D341Med (cell line): ENCODE data around the gene FCMR.

Experiments
- DNase-seq: peaks from one replicate; pipeline ENCODE4 v3.0.0; 2012; ENCODE audit warnings: low spot score

FCMR gene

DNA sequence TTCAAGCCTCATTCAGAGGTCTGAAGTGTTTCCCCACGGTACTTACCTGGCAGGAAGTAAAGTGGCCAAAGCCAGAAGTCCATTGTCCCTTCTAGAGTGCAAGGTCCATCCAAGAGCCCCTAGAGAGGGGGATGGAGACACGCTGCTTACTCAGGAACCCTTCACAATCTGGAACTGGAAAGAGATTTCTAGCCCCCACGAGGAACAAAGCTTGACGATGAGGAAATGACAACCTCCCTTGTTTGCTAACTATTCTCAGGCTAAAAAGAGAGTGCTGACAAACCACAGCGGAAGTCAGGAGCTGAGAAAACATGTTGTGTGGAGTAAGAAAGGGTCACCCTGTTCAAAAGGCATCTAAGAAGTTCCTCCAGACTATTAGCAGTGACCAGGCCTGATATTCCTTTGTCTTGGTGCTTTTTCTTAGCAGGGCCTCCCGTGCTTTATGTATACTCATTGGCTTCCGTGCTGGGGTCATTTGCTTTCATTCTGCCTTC lies at the start of gene FCMR:
Gene FCMR, minus strand, starts transcription at position 170 of the 494 bp plus-strand sequence. Its CDS starts 87 bp downstream, at position 83.
- no peak for DNase-seq

- DNase-seq = no peak
Measured at GRCh38 chr1:206971029-206971655, 49.4 kb upstream of the FCMR start.

- no peak for DNase-seq
Measured at GRCh38 chr1:206970446-206970845, 48.7 kb upstream of the FCMR start, which contains the start of gene FCAMR. TSS of gene FCAMR (minus strand) at chr1:206970460. CDS start at chr1:206970125, 335 bp downstream.

- DNase-seq = no peak
Measured at GRCh38 chr1:206969090-206969489, 47.3 kb upstream of the FCMR start.

DNA sequence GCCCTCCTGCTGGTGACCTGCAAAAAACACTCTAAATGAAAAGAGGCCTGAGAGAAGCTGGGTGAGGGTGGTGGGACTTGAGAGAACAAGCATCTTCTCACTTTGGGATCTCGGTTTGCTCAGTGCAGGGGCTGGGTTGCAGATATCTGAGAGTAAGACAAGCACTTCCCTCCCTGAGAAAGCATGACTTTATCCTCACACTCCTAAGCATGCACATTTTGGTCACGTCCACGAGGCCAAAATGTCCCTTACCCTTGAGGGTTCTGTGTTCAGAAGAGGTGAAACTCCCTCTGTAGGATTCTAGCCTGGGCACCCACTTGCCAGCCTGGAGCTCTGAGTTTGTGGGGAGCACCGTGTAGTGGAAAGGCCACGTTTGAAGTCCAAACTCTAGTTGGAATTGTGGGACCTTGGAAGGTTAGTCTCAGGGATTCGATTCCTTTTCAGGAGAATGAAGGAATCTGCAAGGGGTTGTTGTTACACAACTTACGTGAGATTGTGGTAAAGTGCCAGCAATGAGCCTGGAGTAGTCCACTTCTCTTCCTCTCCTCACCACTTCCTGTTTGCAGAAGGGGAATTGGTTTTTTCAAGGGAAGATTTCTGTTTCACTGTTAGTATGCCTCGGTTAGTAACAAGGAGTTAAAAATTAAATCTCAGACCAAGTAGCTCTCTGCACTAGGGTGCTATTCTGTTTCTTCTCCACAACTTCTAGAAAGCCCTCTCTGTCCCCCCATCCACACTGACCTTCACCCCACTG lies 45.5 kb upstream of the FCMR start:
- DNase-seq = no peak

- no peak for DNase-seq
Measured at GRCh38 chr1:206965781-206966180, 44.0 kb upstream of the FCMR start.

- DNase-seq = no peak
Measured at GRCh38 chr1:206963740-206964139, 42.0 kb upstream of the FCMR start.

GRCh38 chr1:206963119-206963712 lies 41.5 kb upstream of the FCMR start:
- DNase-seq = no peak

DNA sequence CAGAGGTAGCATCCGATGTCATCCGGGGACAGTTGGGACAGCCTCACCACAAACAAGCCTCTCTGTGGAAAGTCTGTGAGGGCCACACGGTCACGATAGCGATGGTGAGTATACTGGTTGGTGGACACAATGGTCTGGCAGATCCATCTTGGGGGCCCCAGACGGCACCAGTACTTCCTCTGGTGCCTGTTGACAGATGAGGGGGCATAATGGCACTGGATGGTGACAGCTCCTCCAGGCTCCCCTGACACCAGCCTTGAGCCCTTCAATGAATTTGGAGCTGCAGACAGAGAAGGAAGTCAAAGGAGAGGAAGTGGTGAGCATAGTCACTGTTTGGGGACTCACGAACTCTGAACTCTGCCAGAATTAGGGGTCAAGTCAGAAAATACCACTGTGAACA lies 40.5 kb upstream of the FCMR start:
- no peak for DNase-seq

GRCh38 chr1:206961668-206962067 lies 39.9 kb upstream of the FCMR start:
- no peak for DNase-seq

GRCh38 chr1:206960676-206961386 lies 39.1 kb upstream of the FCMR start:
- no peak for DNase-seq

- DNase-seq = no peak
Measured at GRCh38 chr1:206958144-206958543, 36.4 kb upstream of the FCMR start.

GRCh38 chr1:206957639-206958038 lies 35.9 kb upstream of the FCMR start:
- DNase-seq = no peak

- DNase-seq = no peak
Measured at GRCh38 chr1:206955476-206956451, 34.0 kb upstream of the FCMR start.

DNA sequence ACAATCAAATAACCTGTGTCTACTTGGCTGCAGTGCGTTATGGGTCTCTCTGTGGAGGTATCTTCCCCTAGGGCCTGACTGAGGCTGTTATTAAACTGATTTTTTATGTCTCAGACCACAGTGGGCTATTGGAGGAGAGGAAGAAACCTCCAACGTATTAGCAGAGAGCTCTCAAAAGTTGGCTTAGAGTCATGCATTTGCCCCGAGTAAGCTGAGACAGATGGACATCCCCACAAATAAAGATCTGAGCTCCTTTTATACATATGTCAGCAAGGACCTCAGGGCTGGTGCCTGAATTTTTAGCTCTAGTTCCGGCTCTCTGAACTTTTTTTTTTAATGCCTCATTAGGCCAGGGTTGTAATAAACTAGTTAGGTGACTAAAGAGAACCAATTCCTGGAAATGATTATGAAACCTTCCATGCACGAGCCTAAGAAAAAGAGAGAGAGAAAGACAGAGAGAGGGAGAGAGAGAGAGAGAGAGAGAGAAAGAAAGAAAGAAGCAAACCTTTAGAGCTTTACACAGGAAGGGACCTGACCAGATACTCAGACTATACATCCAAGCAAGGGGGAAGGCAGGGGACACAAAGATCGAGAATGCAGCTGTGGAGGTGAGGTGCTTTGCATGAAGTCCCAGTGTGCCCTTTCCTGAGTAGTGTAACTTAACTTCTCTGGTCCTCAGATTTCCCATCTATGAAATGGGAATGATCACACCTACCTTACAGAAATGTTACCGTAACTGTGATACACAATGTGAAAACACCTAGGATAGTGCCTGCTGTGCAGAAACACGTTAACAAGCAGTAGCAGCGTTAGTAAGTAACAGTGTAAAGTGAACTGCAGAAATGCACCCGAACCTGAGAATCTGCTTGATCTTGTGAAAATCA lies 33.0 kb upstream of the FCMR start:
- DNase-seq = no peak

DNA sequence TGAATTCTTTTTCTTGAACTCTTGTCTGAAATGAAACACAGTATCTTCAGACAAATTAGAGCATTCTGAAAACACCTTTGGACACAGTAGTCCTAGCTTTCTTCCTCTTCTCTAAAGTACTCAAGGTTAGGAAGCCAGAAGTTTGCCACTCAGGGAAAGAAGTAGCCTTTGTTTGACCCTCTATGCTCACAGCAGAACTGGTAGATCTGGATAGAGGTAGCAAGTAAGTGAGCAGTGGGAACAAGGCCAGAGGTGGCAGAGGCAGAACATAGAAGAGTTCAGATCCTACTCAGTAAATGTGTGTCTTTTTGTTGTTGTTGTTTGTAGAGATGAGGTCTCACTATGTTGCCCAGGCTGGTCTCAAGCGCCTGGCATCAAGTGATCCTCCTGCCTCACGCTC lies 31.9 kb upstream of the FCMR start:
- no peak for DNase-seq

DNA sequence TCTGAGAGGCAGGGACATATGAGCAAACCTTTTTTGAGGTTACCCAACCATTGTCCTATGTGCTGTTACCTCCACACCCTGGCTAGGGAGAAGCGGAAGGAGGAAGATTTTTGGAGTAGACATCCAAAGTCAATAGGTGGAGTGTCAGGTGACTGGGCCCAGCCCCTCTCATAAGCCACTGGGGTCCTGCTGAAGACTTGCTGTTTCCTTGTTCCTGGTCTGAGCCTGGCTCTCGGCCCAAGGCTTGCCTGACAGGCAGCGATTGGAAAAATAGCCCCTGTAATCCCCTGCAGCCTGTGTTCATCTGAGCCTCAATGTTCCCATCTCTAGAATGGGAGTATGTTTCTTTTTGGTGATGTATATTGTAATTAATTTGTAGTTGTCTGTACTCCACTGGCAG lies 31.4 kb upstream of the FCMR start:
- no peak for DNase-seq

DNA sequence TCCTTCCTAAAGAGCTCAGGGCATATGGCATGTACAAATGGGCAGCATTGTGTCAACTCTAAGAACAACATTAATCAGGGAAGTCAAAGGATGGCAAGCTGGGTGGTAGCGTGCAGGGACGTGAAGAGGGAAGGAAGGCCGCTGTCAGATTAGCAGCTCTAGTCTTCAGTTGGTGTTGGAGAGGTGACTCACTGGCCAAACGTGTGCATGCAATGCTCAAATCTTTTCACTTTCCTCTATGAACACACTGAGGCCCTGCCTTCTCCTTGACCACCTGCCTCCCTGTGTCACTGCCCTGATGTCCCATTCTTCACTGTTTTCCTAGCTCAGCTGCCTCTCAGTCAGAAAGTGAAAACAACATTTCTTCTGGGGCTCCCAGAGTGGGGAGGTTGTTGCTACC lies 30.4 kb upstream of the FCMR start:
- DNase-seq = no peak

DNA sequence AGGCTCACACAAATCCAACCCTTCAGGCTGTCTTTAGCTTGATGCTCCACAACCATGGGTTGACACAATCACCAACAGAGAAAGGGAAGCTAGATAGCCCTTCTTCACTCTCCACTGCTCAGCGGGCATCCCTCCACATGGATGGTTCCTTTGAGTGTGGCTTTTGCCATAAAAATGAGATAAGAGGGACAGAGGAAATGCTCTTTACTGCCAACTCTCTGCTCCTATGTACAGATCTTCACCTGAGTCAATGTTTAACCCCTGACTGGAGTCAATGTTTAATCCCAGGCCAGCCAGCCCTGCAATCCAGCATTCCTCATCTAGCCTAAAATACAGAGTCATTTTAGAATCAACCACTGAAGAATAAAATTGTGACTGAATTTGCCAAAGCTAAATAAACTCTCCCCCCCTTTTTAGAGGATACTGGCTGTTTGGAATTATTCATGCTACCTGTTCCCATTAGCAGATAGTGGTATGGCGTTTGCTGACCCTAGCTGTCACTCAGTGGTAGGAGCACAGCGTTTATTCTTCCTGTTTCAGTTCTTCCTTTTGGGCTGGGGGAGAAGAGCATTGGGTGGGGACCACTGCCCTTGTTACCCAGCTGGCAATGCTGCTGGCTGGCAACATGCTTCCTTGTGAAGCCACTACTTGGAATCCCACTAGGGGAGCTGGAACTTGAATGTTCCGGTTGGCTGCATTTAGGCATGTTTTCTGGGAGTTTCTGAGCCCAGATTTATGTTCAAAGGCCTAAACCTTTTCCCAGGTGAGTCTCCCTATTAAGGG lies 29.8 kb upstream of the FCMR start:
- DNase-seq = no peak
